HPDE6-E6E7 (cell line): Measurements from ENCODE around the gene TBX2.

Source experiments
- DNase-seq: peaks from one replicate; pipeline ENCODE4 v3.0.0; 2011; ENCODE audit warnings: missing footprints; ENCODE audit errors: extremely low spot score

The TBX2 gene

GRCh38 chr17:61387511-61388305 lies 11.9 kb upstream of the TBX2 start:
- DNase-seq = no peak

DNA sequence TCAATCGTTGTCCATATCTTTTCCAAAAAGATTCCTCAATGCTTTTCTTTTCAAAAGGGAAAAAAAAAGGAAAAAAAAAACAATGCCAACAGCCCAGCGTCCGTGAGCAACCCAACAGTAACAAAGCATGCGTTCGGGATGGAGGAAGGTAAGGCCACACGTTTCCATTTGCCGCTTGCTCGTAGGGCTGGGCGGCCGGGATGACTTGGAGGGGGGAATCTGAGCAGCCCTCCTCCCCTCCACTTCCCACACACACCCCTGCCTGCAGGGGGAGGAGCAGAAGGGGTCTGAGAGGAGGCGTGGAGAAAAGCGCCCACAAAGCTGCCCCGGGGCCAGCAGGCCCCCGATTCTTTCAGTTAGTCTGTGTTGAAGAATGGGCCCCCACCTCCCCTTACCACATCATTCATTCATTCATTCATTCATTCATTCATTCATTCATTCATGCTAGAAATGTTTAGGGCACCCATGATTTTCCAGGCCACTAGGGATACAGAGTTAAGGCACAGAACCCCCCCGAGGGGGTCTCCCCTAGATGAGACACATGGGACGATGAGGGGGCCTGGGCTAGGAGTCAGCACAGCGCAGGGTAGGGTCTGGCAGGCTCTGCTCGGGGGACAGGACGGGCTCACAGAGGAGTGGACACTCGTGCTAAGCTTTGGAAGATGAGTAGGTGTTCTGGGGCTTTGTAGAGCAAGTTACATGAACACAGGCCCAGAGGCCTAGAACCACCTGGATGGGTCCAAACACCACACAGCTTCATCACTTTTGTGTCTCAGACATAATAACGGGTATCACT lies 10.9 kb upstream of the TBX2 start:
- no peak for DNase-seq

DNA sequence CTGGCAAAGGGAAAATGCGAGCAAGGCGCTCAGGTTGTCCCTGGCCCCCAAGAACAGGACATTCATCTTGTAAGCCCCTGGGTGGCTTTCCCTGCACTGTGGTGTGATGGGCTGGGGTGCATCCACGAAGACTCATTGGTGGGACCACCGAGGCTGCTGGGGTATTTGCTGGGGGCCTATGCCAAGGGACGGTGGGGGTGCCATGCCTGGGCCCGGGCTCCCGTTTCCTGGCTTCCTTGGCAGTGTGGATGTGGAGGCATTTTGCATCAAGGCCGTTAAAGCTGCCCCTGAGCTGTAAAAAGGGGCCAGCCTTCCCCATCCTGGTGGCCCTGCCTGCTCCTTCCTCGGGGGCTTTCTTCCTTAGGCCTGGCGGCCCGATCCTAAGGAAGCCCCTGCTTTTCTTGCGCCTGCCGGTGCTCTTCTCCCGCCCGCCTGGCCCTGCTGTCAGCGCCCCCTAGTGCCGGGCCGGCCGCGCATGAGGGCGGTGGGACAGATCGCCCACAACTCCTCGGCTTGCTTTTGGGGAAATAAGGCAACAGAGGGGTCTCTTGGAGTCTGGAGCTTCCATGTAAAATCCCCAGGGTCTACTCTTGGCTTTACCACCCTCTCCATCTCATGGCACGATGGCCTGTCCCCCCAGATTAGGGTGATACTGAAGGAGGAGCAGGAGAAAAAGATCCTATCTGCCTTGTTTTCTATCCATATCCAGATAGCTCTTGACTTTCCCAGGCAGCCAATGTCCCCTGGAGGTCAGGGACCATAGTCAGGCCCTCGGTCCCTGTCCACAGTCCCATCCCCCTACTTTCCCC lies 9.8 kb upstream of the TBX2 start:
- DNase-seq = no peak

GRCh38 chr17:61390479-61390791 lies 9.2 kb upstream of the TBX2 start:
- no peak for DNase-seq

DNA sequence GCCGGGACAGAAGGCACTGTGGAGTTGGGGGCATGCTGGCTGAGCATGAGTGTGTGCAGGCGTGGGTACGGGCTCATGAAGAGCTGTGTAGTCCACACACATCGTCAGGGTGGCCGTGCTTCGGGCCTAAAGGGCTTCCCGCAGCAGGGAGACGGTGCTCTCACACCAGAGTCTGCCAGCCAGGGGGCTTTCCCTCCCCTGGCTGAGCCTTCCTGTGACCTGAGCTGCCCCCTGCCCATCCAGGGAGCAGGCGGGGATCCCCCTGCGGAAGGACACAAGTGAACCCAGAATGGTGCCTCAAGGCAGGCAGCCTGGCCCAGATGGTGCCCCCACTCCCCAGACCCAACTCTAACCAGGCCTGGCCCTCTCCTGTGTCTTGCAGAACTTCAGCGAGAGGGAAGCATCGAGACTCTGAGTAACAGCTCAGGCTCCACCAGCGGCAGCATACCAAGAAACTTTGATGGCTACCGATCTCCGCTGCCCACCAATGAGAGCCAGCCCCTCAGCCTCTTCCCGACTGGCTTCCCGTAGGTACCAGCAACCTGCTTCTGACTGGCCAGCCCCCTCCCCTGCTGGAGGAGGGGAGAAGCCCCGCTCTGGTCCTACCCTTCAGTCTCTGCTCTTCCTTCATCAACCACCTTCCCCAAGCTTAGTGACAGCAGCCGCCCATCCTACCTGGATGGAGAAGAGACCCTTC lies 7.9 kb upstream of the TBX2 start:
- DNase-seq = no peak

GRCh38 chr17:61392679-61393078 lies 7.0 kb upstream of the TBX2 start:
- DNase-seq = no peak

DNA sequence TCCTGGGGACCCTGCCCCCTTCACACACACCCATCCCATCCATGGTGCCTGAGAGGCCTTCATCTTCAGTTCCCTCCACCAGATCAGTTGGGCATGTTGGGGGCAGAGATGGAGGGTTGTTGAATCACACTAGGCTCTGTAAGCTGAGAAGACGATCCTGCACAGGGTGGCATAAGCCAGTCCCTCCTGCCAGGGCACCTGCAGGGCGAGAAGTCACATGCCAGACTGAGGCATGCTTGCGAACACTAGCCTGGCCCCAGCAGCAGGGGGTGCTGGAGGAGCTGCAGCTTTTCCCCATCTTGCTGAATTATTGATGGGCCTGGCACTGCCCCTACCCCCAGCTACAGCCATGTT lies 6.1 kb upstream of the TBX2 start:
- no peak for DNase-seq

GRCh38 chr17:61393904-61394629 lies 5.6 kb upstream of the TBX2 start:
- DNase-seq = no peak

DNA sequence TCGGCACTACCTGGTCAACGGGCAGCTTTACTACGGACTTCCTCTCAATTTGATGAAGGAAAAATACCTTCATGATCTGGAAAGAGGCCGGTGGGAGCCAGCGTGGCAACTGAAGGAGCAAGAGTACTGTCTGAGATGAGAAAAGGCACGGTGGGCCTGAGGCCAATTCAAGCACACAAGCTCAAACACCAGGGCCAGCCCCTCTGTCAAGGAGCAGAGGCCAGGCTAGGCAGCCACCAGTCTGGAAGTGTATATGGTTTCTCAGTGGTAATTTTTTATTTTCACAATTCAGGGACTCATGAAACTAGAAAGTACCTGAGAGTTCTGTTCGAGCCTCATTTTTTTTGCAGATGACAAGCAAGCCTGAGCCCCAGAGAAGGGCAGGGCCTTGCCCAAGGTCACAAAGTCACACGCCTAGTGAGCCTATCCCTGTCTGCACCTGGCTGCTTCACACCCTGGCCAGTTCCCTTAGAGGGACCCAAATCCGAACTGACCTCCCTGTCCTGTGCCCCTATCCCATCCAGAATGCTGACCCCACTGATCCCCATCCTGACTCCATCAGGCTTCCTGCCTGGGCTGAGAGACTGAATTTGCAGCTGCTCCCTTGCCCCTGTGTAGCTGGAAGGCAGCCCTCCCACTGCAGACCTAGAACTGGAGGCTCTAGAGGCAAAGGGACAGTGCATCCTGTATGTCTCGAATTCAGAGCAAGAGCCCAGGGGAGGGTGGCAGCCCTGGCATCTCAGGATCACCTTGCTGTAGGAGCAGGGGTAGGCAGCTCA lies 4.8 kb upstream of the TBX2 start:
- no peak for DNase-seq

- no peak for DNase-seq
Observed at GRCh38 chr17:61395409-61395982, 4.1 kb upstream of the TBX2 start.

GRCh38 chr17:61395983-61396585 lies 3.6 kb upstream of the TBX2 start:
- no peak for DNase-seq

GRCh38 chr17:61396586-61397085 lies 3.0 kb upstream of the TBX2 start:
- DNase-seq = no peak

DNA sequence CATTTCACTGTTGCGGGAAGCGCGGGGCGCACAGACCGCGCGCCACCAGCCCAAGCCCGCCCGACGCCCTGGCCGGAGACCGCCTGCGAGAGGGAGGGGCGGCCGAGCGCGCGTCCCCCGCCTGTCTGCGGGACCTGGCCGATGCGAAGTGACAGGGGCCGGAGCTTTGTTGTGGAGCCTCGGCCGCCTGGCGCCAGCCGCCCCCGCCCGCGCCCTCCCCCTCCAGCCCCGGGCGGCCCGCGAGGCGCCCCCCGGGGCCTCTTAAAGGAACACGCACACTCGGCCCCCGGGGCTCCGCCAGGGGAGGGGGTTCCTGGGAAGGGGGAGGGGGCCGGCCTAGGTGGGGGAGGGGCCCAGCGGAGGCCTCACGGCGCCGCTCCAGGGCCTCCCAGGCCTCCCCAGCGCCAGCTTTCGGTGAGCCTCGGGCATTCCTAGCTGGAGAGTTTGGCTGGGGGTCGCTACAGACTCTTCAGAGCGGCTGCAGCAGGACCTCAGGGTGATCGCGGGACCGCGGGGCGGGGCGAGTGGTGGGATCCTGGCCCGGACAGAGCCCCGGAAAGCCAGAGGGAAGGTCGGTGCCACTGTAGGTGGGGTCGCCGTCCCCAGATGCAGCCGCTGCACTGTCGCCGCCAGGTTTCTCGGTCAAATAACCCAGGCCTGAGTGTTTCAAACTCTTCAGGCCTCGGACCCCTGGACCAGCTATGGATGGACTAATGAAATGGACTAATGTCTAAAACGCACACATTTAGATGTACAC lies 2.4 kb upstream of the TBX2 start:
- DNase-seq = no peak

DNA sequence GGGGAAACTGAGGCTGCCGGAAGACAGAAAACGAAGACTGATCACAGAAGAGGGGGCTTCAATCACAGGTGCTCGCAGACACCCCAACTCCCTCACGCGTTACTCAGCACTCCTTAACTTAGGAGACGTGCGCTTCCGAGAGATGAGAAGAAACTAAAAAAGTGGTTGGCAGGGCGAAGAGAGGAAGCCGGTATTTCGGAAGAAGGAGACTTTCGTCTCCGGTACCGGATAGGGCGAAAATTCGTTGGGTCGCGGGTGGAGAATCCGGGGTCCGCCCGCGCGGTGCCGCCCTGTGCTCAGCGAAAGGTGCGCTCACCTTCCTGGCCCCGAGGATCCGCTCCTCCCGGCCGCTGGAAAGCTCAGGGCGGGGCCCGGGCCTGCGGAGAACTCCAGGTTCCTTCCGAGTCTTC lies 917 bp upstream of the TBX2 start:
- no peak for DNase-seq

DNA sequence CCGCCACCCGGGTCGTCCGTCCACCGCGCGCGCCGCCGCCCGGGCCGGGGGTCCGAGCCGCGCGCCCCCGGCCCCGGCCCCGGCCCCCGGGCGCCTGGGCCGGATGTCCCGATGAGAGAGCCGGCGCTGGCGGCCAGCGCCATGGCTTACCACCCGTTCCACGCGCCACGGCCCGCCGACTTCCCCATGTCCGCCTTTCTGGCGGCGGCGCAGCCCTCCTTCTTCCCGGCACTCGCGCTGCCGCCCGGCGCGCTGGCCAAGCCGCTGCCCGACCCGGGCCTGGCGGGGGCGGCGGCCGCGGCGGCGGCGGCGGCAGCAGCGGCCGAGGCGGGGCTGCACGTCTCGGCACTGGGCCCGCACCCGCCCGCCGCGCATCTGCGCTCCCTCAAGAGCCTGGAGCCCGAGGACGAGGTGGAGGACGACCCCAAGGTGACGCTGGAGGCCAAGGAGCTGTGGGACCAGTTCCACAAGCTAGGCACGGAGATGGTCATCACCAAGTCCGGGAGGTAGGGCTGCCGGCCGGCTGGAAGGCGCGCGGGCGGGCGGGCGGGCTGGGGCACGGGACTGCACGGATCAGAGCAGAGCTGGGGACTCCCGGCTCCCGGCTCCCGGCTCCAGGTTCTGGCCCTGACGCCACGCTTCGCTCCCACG lies 548 bp downstream of the TBX2 start:
- DNase-seq = no peak

- DNase-seq = no peak
Observed at GRCh38 chr17:61400717-61401388, 1.2 kb downstream of the TBX2 start.

DNA sequence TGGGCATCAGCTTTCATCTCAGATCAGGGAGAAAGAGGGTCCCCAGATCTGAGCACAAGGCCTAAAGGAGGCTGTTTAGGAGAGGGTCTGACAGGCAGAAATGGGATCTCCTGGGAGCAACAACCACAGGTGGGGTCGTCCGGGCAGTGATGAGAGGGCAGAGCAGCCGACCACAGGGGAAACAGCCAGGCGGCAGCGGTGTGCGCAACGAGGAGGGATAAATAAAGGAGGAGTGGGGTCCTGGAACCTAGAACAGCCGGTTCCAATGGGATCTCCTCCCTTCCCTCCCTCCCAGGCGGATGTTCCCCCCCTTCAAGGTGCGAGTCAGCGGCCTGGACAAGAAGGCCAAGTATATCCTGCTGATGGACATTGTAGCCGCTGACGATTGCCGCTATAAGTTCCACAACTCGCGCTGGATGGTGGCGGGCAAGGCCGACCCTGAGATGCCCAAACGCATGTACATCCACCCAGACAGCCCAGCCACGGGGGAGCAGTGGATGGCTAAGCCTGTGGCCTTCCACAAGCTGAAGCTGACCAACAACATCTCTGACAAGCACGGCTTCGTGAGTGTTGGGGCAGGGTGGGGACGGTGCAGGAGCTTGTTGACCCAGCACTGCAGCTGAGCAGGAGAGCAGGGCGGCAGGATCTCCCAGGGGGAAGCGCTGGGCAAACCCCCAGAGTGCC lies 1.9 kb downstream of the TBX2 start:
- no peak for DNase-seq
